ACC112 (cell line): ENCODE results near the gene SMG9.
"Not testable (repeated sequence)": the region's sequence is repeated elsewhere in the genome, so short reads cannot be mapped to it uniquely, and the experiment has no call there.

Experiments used
- H2AFZ ChIP-seq: fragments of 200-600 bp; sonication (generic); one replicate; pipeline ENCODE4 v1.6.0; 2017; ENCODE audit warnings: antibody characterized with exemption, low read length; ENCODE audit not compliant: unreplicated experiment
- H3K27ac ChIP-seq: fragments of 200-600 bp; sonication (generic); 2 replicates; pipeline ENCODE4 v1.5.1; 2014; ENCODE audit warnings: low read depth, mild to moderate bottlenecking, antibody characterized with exemption, low read length, moderate library complexity
- H3K27me3 ChIP-seq: fragments of 200-600 bp; sonication (generic); 2 replicates; pipeline ENCODE4 v1.6.1; 2014; ENCODE audit warnings: mild to moderate bottlenecking, antibody characterized with exemption, low read length, moderate library complexity, mixed read lengths; ENCODE audit not compliant: insufficient read depth
- H3K36me3 ChIP-seq: fragments of 200-600 bp; sonication (generic); 2 replicates; pipeline ENCODE4 v1.6.1; 2016; ENCODE audit warnings: mild to moderate bottlenecking, antibody characterized with exemption, low read length, moderate library complexity, mixed read lengths; ENCODE audit not compliant: insufficient read depth
- H3K4me1 ChIP-seq: fragments of 200-600 bp; sonication (generic); one replicate; pipeline ENCODE4 v1.6.1; 2016; ENCODE audit warnings: low read length, mixed read lengths; ENCODE audit not compliant: insufficient read depth, unreplicated experiment, control insufficient read depth
- H3K4me3 ChIP-seq: fragments of 200-600 bp; sonication (generic); 2 replicates; pipeline ENCODE4 v1.5.1; 2014; ENCODE audit warnings: mild to moderate bottlenecking, low read depth, low read length
- H3K79me2 ChIP-seq: fragments of 200-600 bp; sonication (generic); one replicate; pipeline ENCODE4 v1.6.0; 2016; ENCODE audit warnings: low read length; ENCODE audit not compliant: control insufficient read depth, unreplicated experiment, insufficient read depth

SMG9 gene

DNA sequence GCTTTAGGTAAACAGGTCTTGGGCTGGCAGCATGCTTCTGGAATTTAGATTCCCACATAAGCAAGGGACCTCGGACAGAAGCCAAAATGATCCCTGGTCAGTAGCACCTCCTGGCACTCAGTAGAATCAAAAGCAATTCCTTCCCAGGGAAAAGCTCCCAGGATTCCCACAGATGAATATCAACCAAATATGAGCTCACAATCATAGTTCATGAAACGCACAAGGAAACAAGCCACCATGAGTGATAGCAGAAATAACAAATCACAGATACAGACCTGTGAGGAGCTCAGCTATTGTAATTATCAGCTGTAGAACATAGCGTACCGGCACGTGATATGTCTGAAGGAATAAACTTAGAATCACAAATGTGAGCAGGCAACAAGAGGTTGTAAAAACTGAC lies 63.0 kb downstream of the SMG9 start:
- H2AFZ ChIP-seq = no peak overlapping the region
- H3K4me1 ChIP-seq = peaks cover 3% of the 10 kb centered on the region
- H3K79me2 ChIP-seq = no peaks in the 10 kb centered on the region
- no peak overlapping the region for H3K4me3 ChIP-seq
- H3K27me3 ChIP-seq = no peaks in the 10 kb centered on the region
- H3K36me3 ChIP-seq = no peaks in the 10 kb centered on the region
- H3K27ac ChIP-seq = no peak overlapping the region

- Histone ChIP-seq H3K4me3 (no peak overlapping the region), H3K36me3 (no peaks in the 10 kb centered on the region), H3K27me3 (no peaks in the 10 kb centered on the region), H3K4me1 (peaks cover 3% of the 10 kb centered on the region), H3K27ac (no peak overlapping the region), H2AFZ (no peak overlapping the region), H3K79me2 (no peaks in the 10 kb centered on the region)
Observed at GRCh38 chr19:43690890-43691289, 63.9 kb downstream of the SMG9 start.

- H3K79me2 ChIP-seq = no peaks in the 10 kb centered on the region
- H3K4me3 ChIP-seq = no peak overlapping the region
- H3K4me1 ChIP-seq = peaks cover 3% of the 10 kb centered on the region
- no peaks in the 10 kb centered on the region for H3K27me3 ChIP-seq
- H3K36me3 ChIP-seq = no peaks in the 10 kb centered on the region
- H2AFZ ChIP-seq = no peak overlapping the region
- no peak overlapping the region for H3K27ac ChIP-seq
Observed at GRCh38 chr19:43690444-43690843, 64.3 kb downstream of the SMG9 start.

DNA sequence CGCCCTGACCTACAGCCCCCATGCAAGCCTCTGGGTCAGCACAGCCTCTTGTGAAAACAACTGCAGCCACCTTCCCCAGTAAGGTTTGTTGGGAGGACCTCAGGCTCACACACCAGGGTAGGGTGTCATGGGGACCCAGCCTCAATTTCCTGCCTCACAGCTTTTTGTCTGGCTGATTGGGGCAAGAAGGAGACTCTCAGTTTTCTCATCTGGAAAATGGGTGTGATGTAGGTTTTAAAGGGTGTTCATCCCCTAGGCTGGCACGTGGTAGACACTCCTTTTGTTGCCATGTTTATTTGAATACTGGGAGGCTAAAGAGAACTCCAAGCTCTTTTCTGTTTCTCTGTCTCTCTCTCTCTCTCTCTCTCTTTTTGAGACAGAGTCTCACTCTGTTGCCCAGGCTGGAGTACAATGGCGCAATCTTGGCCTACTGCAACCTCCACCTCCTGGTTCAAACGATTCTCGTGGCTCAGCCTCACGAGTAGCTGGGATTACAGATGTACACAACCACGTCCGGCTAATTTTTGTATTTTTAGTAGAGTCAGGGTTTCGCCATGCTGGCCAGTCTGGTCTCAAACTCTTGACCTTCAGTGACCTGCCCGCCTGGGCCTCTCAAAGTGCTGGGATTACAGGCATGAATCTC lies 66.6 kb downstream of the SMG9 start:
- Histone ChIP-seq H3K27me3 (no peaks in the 10 kb centered on the region), H3K4me1 (peaks cover 3% of the 10 kb centered on the region), H3K4me3 (no peak overlapping the region), H3K27ac (no peak overlapping the region), H2AFZ (no peak overlapping the region), H3K79me2 (no peaks in the 10 kb centered on the region), H3K36me3 (no peaks in the 10 kb centered on the region)

- Histone ChIP-seq H3K4me1 (peaks cover 3% of the 10 kb centered on the region), H3K79me2 (no peaks in the 10 kb centered on the region), H3K27me3 (no peaks in the 10 kb centered on the region), H2AFZ (no peak overlapping the region), H3K36me3 (no peaks in the 10 kb centered on the region), H3K27ac (no peak overlapping the region), H3K4me3 (no peak overlapping the region)
Observed at GRCh38 chr19:43687660-43687997, 67.1 kb downstream of the SMG9 start.

GRCh38 chr19:43684326-43684725 lies 70.4 kb downstream of the SMG9 start:
- H2AFZ ChIP-seq = no peak overlapping the region
- no peaks in the 10 kb centered on the region for H3K36me3 ChIP-seq
- no peak overlapping the region for H3K4me3 ChIP-seq
- H3K79me2 ChIP-seq = no peaks in the 10 kb centered on the region
- H3K27ac ChIP-seq = no peak overlapping the region
- H3K4me1 ChIP-seq = peaks cover 3% of the 10 kb centered on the region
- H3K27me3 ChIP-seq = no peaks in the 10 kb centered on the region

GRCh38 chr19:43683905-43684304 lies 70.9 kb downstream of the SMG9 start:
- Histone ChIP-seq H3K4me1 (peaks cover 3% of the 10 kb centered on the region), H2AFZ (no peak overlapping the region), H3K27me3 (no peaks in the 10 kb centered on the region), H3K79me2 (no peaks in the 10 kb centered on the region), H3K4me3 (no peak overlapping the region), H3K36me3 (no peaks in the 10 kb centered on the region), H3K27ac (no peak overlapping the region)

DNA sequence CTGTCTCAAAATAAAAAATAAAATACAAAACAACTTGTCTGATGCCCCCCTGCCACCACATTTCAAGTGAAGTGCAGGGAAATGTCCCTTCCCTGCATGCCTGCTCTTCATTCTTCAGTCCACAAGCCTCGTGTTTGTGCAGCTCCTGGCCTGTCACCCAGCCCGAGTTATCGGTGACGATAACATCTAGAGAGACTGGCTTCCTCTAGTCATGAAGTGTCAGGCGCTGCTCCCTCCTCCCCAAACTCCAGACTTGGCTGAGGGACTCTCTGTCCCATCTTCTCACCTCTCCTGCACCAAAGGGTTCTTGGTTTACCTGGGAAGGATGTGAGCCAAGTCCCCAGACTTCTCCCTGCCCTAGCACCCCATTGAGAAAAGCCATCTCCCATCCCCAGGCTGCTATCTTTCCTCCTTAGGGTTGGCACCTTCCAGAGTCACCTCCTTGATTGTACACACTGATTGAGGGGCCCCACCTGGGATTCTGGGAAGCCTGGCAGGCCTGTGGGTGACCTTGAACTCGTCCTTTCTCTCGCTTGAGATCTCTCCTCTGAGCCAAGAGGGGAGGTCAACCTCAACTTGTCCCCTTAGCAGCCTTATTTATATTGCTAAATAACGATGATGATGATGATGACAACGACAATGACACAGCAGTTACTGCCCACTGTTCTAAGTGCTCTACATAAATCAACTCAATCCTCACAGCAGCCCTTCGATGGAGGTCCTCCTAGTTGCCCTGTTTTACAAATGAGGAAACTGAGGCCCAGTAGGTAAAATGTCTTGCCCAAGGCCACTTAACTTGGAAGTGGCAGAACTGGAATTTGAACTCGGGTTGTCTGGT lies 71.7 kb downstream of the SMG9 start:
- Histone ChIP-seq H3K79me2 (no peaks in the 10 kb centered on the region), H2AFZ (no peak overlapping the region), H3K27ac (no peak overlapping the region), H3K4me3 (no peak overlapping the region), H3K36me3 (no peaks in the 10 kb centered on the region), H3K4me1 (peaks cover 3% of the 10 kb centered on the region), H3K27me3 (no peaks in the 10 kb centered on the region)

GRCh38 chr19:43682269-43682668 lies 72.5 kb downstream of the SMG9 start:
- H3K36me3 ChIP-seq, H3K4me3 ChIP-seq, H3K27ac ChIP-seq, H3K27me3 ChIP-seq, H2AFZ ChIP-seq, H3K79me2 ChIP-seq, H3K4me1 ChIP-seq: not testable (repeated sequence)

GRCh38 chr19:43681821-43682220 lies 72.9 kb downstream of the SMG9 start:
- Histone ChIP-seq H3K27me3 (no peaks in the 10 kb centered on the region), H3K36me3 (no peaks in the 10 kb centered on the region), H3K27ac (no peak overlapping the region), H3K4me3 (no peak overlapping the region), H3K79me2 (no peaks in the 10 kb centered on the region), H2AFZ (no peak overlapping the region), H3K4me1 (no peaks in the 10 kb centered on the region)
